ENCODE measurements around the gene CACNG4. TPM values are rescaled to one million over a fixed set of nuclear protein-coding genes. Genes with fewer than 3 reads are reported as not detected.
"Not testable (repeated sequence)": the region's sequence is repeated elsewhere in the genome, so short reads cannot be mapped to it uniquely, and the experiment has no call there.

Gene CACNG4
- total RNA-seq, 1 donor from 2014 or later = not detected

- no peak for DNase-seq (ENCODE audit: low read depth in 2 of 2)
These were observed 53.4 kb downstream of the CACNG4 start for GRCh38 chr17:67017910-67018309.

GRCh38 chr17:67018471-67019434 is 54.2 kb downstream of the CACNG4 start:
- DNase-seq (ENCODE audit: low read depth in 2 of 2) = no peak

GRCh38 chr17:67019809-67020208 is 55.3 kb downstream of the CACNG4 start:
- DNase-seq (ENCODE audit: low read depth in 2 of 2) = no peak

GRCh38 chr17:67020293-67020766 is 55.8 kb downstream of the CACNG4 start:
- no peak for DNase-seq (ENCODE audit: low read depth in 2 of 2)

GRCh38 chr17:67021196-67021595 is 56.7 kb downstream of the CACNG4 start:
- DNase-seq (ENCODE audit: low read depth in 2 of 2) = no peak

GRCh38 chr17:67021743-67022450 is 57.4 kb downstream of the CACNG4 start:
- no peak for DNase-seq (ENCODE audit: low read depth in 2 of 2)

- no peak for DNase-seq (ENCODE audit: low read depth in 2 of 2)
These were observed 57.9 kb downstream of the CACNG4 start for GRCh38 chr17:67022451-67022810.

- no peak for DNase-seq (ENCODE audit: low read depth in 2 of 2)
These were observed 60.2 kb downstream of the CACNG4 start for GRCh38 chr17:67024736-67025135.

GRCh38 chr17:67025216-67025792 is 60.8 kb downstream of the CACNG4 start:
- no peak for DNase-seq (ENCODE audit: low read depth in 2 of 2)

- no peak for DNase-seq (ENCODE audit: low read depth in 2 of 2)
These were observed 61.8 kb downstream of the CACNG4 start for GRCh38 chr17:67026341-67026740.

- DNase-seq (ENCODE audit: low read depth in 2 of 2) = no peak
These were observed 62.6 kb downstream of the CACNG4 start for GRCh38 chr17:67027031-67027628.

GRCh38 chr17:67030641-67031040 is 66.1 kb downstream of the CACNG4 start:
- DNase-seq (ENCODE audit: low read depth in 2 of 2) = no peak

GRCh38 chr17:67032382-67032781 is 67.9 kb downstream of the CACNG4 start:
- no peak for DNase-seq (ENCODE audit: low read depth in 2 of 2)

- no peak for DNase-seq (ENCODE audit: low read depth in 2 of 2)
These were observed 68.5 kb downstream of the CACNG4 start for GRCh38 chr17:67032985-67033384.

- DNase-seq (ENCODE audit: low read depth in 2 of 2) = no peak
These were observed 69.1 kb downstream of the CACNG4 start for GRCh38 chr17:67033613-67034012.

GRCh38 chr17:67035131-67036083 is 70.9 kb downstream of the CACNG4 start:
- DNase-seq (ENCODE audit: low read depth in 2 of 2) = no peak

- DNase-seq (ENCODE audit: low read depth in 2 of 2) = no peak
These were observed 74.4 kb downstream of the CACNG4 start for GRCh38 chr17:67038861-67039365.

- DNase-seq (ENCODE audit: low read depth in 2 of 2) = no peak
These were observed 76.1 kb downstream of the CACNG4 start for GRCh38 chr17:67040652-67041051.

GRCh38 chr17:67041119-67041518 is 76.6 kb downstream of the CACNG4 start:
- not testable (repeated sequence) for DNase-seq (ENCODE audit: low read depth in 2 of 2)

- no peak for DNase-seq (ENCODE audit: low read depth in 2 of 2)
These were observed 77.0 kb downstream of the CACNG4 start for GRCh38 chr17:67041531-67041930.

Data from lung microvascular endothelial cell (primary cell).